Ishikawa (cell line): ENCODE measurements around the gene IL26.

ENCODE experiments used
- CEBPB ChIP-seq: IDR thresholded peaks from 2 replicates; pipeline ENCODE4 v1.6.1; 2012
- CREB1 ChIP-seq: IDR thresholded peaks from 2 replicates; pipeline ENCODE4 v1.6.1; 2012; ENCODE audit warnings: low read depth
- EGR1 ChIP-seq: IDR thresholded peaks from 2 replicates; pipeline ENCODE4 v1.6.1; 2012
- EP300 ChIP-seq: IDR thresholded peaks from 2 replicates; pipeline ENCODE4 v1.6.1; 2012; ENCODE audit warnings: borderline replicate concordance
- MAX ChIP-seq: IDR thresholded peaks from 2 replicates; pipeline ENCODE4 v1.6.1; 2012
- NFIC ChIP-seq: IDR thresholded peaks from 2 replicates; pipeline ENCODE4 v1.6.1; 2012
- RAD21 ChIP-seq: IDR thresholded peaks from 2 replicates; pipeline ENCODE4 v1.6.1; 2012; ENCODE audit warnings: low read depth
- REST ChIP-seq: IDR thresholded peaks from 2 replicates; pipeline ENCODE4 v1.6.1; 2012; ENCODE audit warnings: low read depth, mild to moderate bottlenecking
- TAF1 ChIP-seq: IDR thresholded peaks from 2 replicates; pipeline ENCODE4 v1.6.1; 2012; ENCODE audit warnings: low read depth, mild to moderate bottlenecking
- TCF12 ChIP-seq: IDR thresholded peaks from 2 replicates; pipeline ENCODE4 v1.6.1; 2012; ENCODE audit warnings: low read depth
- USF1 ChIP-seq: IDR thresholded peaks from 2 replicates; pipeline ENCODE4 v1.6.1; 2012
- YY1 ChIP-seq: IDR thresholded peaks from 2 replicates; pipeline ENCODE4 v1.6.1; 2012; ENCODE audit warnings: low read depth

GRCh38 chr12:68154779-68155178, 70.8 kb downstream of the IL26 start:
- TF ChIP-seq YY1, result no peak
- no peak for TF ChIP-seq MAX
- no peak for TF ChIP-seq USF1
- TF ChIP-seq EP300, result no peak
- TF ChIP-seq RAD21, result no peak
- no peak for TF ChIP-seq CREB1
- TF ChIP-seq REST, result no peak
- TF ChIP-seq TCF12, result no peak
- no peak for TF ChIP-seq CEBPB
- TF ChIP-seq EGR1, result no peak
- TF ChIP-seq TAF1, result no peak
- no peak for TF ChIP-seq NFIC
